GM18519 (cell line): ENCODE results near the gene ENTPD6.
A peak's percentile ranks its signal among the peaks of the same experiment; 100 is the strongest.
"Not testable (repeated sequence)": the region's sequence is repeated elsewhere in the genome, so short reads cannot be mapped to it uniquely, and the experiment has no call there.

Source experiments
- ATAC-seq: cut with Tn5 transposase; IDR thresholded peaks from one replicate; pipeline ENCODE4 v1.9.1; 2021; ENCODE audit warnings: mild to moderate bottlenecking, moderate library complexity; ENCODE audit not compliant: unreplicated experiment, low FRiP score

ENTPD6 gene

DNA sequence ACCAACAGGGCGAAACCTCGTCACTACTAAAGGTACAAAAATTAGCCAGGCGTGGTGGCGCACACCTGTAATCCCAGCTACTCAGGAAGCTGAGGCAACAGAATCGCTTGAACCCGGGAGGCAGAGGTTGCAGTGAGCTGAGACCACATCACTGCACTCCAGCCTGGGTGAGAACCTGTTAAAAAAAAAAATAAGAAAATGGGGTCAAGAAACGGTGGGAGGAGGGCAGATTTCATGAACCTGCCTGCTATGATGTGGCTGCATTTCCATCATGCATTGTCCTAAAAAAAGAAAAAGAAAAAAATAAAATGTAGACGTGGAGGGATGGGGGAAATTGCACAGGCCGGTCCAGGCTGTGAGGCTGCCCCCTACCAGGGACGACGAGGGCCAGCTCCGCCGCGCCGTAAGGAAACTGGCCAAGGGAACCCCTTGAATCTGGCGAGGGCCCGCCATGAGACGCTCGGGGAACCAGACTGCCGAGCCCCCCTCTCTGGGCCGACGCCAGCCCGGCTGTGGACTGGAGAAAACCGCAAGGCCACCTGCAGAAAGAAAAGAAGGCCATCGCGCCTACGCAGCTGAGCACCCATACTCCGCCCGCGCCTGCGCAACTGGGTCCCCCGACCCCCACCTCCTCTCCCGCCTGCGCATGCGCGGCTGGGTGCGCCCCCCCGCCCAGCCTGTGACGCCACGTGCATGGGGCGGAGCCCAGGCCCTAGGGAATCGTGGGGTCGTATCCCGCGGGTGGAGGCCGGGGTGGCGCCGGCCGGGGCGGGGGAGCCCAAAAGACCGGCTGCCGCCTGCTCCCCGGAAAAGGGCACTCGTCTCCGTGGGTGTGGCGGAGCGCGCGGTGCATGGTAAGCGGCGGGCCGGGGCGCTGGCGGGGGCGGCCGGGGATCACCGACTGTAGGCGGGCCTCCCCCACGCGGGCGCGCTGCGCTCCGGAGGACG, at the start of gene ENTPD6:
ENTPD6 (plus strand) TSS at position 699 of the 948 bp plus-strand sequence. CDS start 10,825 bp downstream, outside the sequence.
- ATAC-seq, result peak; percentile 67

DNA sequence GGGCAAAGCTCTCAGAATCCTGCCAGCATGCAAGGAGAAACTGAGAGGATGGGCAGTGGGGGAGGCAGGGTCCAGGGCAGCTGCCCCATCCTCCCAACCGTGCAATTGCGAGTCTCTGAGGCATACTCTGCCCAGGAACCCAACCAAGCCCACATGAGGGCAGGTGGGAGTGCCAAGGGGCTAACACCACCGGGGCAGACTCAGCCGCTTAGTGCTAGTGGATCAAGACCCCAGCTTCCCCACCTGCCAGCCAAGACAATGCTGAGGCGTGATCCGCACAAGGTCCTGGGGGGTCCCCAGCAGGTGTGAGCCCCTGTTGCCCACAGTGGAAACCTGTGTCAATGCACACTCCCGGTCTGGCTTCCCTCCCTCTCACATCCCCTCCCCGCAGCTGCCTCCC, 48.5 kb upstream of the ENTPD6 start:
- no peak for ATAC-seq

GRCh38 chr20:25147716-25148115, 47.8 kb upstream of the ENTPD6 start:
- no peak for ATAC-seq

- ATAC-seq, result no peak
Measured at GRCh38 chr20:25148181-25148981, 47.1 kb upstream of the ENTPD6 start.

DNA sequence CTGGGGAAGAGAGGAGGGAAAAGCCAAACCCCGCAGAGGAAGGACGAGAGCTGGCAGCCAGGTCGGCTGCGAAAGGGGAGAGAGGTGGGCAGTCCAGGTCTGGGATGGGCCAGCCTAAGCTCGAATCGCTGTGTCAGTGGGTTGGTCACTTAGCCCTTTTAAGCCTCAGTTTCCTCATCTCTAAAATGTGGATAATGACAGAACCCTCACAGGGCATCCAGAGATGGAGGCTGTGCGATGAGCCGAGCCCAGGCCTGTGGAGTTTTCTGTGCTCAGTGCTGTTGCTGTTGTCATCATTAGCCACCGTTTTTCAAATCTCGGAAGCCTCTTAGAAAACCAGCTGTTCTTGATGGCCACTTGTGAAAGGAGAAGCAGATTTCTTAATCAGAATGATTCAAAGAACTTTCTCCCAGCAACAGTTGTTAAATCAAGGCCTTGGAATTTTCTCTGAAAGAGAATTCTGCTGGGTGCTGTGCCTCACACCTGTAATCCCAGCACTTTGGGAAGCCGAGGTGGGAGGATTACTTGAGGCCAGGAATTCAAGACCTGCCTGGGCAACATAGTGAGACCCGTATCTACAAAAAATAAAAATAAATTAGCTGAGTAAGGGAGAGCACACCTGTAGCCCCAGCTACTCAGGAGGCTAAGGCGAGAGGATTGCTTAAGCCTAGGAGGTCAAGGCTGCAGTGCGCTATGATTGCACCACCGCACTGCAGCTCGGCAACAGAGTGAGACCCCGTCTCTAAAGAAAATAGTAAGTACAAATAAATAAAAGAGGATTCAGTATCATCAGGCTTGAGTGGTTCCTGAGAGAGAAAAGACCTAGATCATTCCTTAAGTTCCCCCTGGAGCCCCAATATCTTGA, 46.3 kb upstream of the ENTPD6 start:
- ATAC-seq, result no peak

DNA sequence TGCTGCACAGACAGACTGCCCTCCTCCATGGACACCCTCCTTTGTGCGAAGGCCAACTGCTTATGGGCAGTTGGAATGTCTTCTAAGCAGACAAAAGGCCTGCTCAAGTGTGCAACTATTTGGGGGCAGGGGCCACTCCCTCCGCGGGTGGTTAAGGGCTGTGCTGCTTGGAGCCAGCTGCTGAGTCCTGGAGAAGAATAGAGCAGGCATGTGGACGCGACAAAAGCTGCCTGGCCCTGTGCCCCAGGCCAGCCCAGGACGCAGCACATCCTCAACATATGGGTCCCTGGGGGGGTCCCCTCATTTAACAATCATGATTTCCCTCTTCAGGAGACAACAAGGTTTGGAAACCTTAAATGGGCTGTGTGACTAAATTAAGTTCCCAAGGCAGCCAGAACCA, 45.5 kb upstream of the ENTPD6 start:
- no peak for ATAC-seq

GRCh38 chr20:25158043-25158442, 37.5 kb upstream of the ENTPD6 start:
- ATAC-seq, result no peak

DNA sequence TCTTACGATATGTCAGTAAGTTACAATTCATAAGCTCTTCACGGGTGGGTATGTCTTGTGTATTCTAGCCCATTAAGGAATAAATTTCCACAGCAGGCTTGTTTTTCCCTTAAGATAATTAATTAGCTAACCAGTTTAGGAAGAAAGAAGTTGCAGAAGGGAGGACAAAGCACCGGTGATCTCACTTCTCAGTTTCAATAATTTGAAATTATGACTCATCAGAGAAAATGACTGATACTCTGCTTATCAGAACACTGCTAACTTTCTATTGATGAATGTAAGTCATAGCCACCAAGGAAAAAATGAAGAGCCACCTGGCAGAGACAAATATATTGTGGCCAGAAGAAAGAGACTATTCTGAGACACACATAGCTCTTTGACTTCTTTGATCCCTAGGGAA, 35.0 kb upstream of the ENTPD6 start:
- no peak for ATAC-seq

- no peak for ATAC-seq
Measured at GRCh38 chr20:25160897-25161296, 34.6 kb upstream of the ENTPD6 start.

DNA sequence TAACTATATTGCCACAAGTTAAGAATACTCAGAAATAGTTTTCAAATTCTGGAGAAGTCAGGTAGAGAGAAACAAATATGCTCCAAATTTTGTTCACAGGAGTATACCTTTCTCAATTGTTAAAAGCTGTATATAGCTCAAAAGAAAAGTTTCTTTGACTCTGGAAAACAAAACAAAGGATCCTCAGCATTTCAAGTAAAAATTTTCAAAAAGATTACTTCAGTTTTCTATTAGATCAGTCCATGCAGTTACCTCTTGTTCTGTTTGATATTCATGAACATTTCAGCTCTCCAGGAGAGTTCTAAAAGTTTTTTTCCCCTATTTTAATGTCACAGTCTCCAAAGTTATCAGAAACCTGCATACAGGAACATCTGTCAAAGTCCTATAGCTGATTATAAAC, 30.4 kb upstream of the ENTPD6 start:
- ATAC-seq, result no peak

GRCh38 chr20:25166105-25166782, 29.3 kb upstream of the ENTPD6 start:
- ATAC-seq, result not testable (repeated sequence)

GRCh38 chr20:25173321-25173720, 22.2 kb upstream of the ENTPD6 start:
- ATAC-seq, result no peak

GRCh38 chr20:25173886-25174308, 21.6 kb upstream of the ENTPD6 start:
- ATAC-seq, result no peak

DNA sequence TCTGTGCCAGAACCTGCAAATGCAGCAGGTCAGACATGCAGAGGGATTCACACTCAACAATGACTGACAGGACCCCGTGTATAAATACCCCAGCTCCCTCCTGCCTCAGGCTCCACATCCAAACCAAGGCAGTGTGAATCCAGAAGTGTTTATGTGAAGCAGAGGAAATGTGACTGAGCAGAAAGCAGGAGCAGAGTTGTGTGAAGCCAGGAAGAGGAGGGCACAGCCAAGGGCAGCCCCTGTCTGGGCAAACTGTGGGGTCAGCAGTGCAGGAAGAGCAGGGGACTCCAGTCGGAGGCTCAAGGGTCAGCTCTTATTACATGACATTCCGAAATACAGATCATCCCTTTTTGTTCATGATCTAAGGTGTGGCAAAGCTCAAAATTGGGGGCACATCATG, 19.3 kb upstream of the ENTPD6 start:
- ATAC-seq, result no peak

GRCh38 chr20:25177890-25178321, 17.6 kb upstream of the ENTPD6 start:
- no peak for ATAC-seq

DNA sequence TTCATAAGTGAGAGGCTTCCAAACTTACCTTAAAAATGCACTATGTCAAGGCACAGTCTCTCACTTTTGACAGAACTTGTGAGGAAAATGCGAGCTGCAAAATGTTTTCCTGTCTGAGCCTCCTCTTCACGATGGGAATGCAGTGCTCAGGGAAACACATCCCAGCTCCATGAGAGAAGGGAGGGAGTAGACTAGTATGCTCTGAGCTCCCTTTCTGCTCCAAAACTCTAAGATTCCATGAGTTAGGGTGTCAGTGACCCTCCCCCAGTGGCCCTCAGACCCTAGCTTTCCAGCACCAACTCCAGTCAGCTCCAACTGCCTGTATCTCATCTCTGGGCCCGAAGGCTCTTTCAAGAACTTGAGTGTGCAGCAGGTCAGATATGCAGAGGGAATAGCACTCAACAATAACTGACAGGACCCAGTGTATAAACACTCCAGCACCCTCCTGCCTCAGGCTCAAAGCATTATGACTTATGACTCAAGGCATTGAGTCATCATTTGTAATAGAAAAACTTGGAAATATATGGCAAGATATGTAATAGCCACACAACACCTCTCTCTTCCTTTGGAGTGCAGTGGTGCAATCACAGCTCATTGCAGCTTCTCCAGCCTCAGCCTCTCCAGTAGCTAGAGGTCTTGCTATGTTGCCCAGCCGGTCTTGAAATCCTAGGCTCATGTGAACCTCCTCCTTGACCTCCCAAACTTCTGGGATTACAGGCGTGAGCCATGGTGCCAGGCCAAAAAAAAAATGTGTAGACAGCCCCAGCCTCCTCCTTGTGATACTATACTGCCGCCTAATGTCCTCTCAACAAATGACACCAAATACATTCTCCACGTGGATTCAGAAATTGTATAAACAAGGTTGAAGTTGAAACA, 16.7 kb upstream of the ENTPD6 start:
- ATAC-seq, result no peak

DNA sequence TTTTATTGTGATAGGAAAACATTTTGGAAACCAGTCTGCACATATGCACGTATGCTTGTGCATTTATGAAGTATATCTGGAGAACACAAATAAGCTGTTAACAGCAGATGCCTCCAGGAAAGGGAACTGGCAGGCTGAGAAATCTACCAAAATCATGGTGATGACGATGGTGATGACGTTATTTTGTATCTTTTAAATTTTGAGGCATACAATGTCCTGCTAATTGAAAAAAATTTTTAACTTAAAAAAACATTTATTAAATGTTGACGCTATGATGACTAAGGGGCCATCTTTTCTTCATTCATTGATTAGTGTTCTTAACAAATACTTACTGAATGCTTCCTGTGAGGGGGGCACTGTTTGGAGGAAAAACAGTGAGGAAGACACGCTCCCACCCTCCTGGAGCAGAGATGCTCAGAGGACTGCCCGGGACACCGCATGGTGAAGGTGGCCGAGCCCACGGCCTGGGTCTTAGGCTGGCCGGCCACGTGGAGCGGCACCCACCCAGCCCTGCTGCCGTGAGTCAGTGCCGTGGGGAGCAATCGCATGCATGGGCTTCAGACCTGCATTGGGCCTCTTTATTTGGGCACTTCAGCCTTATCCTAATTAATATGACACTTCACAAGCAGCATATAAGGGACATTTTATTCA, 15.9 kb upstream of the ENTPD6 start:
- no peak for ATAC-seq

GRCh38 chr20:25184391-25184790, 11.1 kb upstream of the ENTPD6 start:
- not testable (repeated sequence) for ATAC-seq
